HepG2 (cell line): ENCODE results near the gene PLXNA4. TPM values are rescaled to one million over a fixed set of nuclear protein-coding genes. Genes with fewer than 3 reads are reported as not detected.

Experiments used
- HMGA1 ChIP-seq: sonication (generic); formaldehyde crosslinking; conservative IDR thresholded peaks from 2 replicates; pipeline ENCODE4 v1.4.0; 2020; ENCODE audit warnings: missing genetic modification reagents
- HNF4A ChIP-seq: sonication (generic); formaldehyde crosslinking; IDR thresholded peaks from 2 replicates; pipeline ENCODE4 v1.4.0; 2020; ENCODE audit warnings: missing genetic modification reagents
- KAT2B ChIP-seq: fragments of 150-350 bp; IDR thresholded peaks from 2 replicates; pipeline ENCODE4 v1.6.1; 2014; ENCODE audit warnings: low read depth, low read length, borderline replicate concordance
- NR2F6 ChIP-seq, 2 experiments: IDR thresholded peaks; 2 replicates each; pipeline ENCODE4 v1.6.1; 2016; ENCODE audit warnings: antibody characterized with exemption in 1 of 2, mild to moderate bottlenecking in 1 of 2
- ZNF180 ChIP-seq: sonication (generic); formaldehyde crosslinking; IDR thresholded peaks from 2 replicates; pipeline ENCODE4 v1.4.0; 2020; ENCODE audit warnings: low read depth, missing genetic modification reagents, borderline replicate concordance
- ZNF460 ChIP-seq: sonication (generic); formaldehyde crosslinking; IDR thresholded peaks from 2 replicates; pipeline ENCODE4 v1.5.1; 2020; ENCODE audit warnings: missing genetic modification reagents, mild to moderate bottlenecking, borderline replicate concordance
- ZSCAN30 ChIP-seq: sonication (generic); formaldehyde crosslinking; IDR thresholded peaks from 2 replicates; pipeline ENCODE4 v1.5.0; 2020; ENCODE audit warnings: mild to moderate bottlenecking, missing genetic modification reagents
- polyA plus RNA-seq, 8 experiments: library from polyadenylated mRNA; depleted of rRNA in 3 of 8; stranded (reverse) in 7 of 8; unstranded in 1 of 8; fragments of >200 nt; fragmentation: Illumina TruSeq in 4 of 8; extraction: Trizol in 4 of 8; gene quantifications; 2 replicates each; pipeline versions ENCODE4 v1.2.1 to v1.2.3, GENCODE V29; 2011 to 2016; ENCODE audit warnings: low read depth in 4 of 8, missing spikeins in 1 of 8, mixed read lengths in 1 of 8; ENCODE audit not compliant: insufficient read depth in 1 of 8
- total RNA-seq, 5 experiments: library from RNA; depleted of rRNA; stranded (reverse); fragments of >200 nt; fragmentation: Illumina TruSeq; extraction: Trizol; gene quantifications; 2 replicates each; pipeline ENCODE4 v1.2.3, GENCODE V29; 2016; ENCODE audit warnings: low read depth in 1 of 5
- TF ChIP-seq, protein P1 (sequence below): sonication (generic); formaldehyde crosslinking; IDR thresholded peaks from 2 replicates; pipeline ENCODE4 v1.8.0; 2022; ENCODE audit warnings: mild to moderate bottlenecking, missing genetic modification reagents, borderline replicate concordance
- TF ChIP-seq, protein P2 (sequence below): sonication (generic); formaldehyde crosslinking; IDR thresholded peaks from 2 replicates; pipeline ENCODE4 v1.4.0; 2020; ENCODE audit warnings: missing genetic modification reagents, borderline replicate concordance
- TF ChIP-seq, protein P3 (sequence below): sonication (generic); formaldehyde crosslinking; IDR thresholded peaks from 2 replicates; pipeline ENCODE4 v1.5.1; 2020; ENCODE audit warnings: missing genetic modification reagents, mild to moderate bottlenecking, borderline replicate concordance
- TF ChIP-seq, protein P4 (sequence below): sonication (generic); IDR thresholded peaks from 2 replicates; pipeline ENCODE4 v1.6.1; 2016; ENCODE audit warnings: low read depth, borderline replicate concordance
- TF ChIP-seq, protein P5 (sequence below): IDR thresholded peaks from 2 replicates; pipeline ENCODE4 v1.6.1; 2016; ENCODE audit warnings: missing compliant biosample characterization, missing genetic modification reagents, borderline replicate concordance

PLXNA4 gene
- total and polyA plus RNA-seq, 2 of the 13 experiments (the other 11 are each of a cell fraction or from before 2014, with no cell fraction given), result 0.01 to 0.04 TPM

DNA sequence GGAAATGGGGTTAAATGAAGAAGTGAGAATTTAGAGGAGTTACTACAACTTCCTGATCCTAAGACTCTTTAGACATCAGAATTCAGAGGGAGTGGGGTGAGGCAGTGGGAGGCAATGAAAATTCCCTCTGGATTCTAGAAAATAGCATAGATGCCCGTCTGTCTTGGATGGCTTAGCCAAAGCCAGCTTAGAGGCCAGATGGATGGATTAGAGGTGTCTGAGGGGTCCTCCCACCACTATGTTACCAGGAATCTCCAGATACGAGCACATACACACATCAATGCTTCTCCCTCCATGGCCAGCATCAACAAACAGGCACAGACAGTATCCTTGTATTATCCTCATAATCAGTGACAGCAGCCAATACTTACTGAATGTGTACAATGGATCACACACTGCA is 418.1 kb downstream of the PLXNA4 start (continued):
- TF ChIP-seq ZNF460 (no peak), NR2F6 (IDR thresholded peaks at IDR 0.05) (no peak), NR2F6 (CRISPR knock-in tag; IDR thresholded peaks at IDR 0.05) (no peak), ZSCAN30 (CRISPR knock-in tag) (no peak), ZNF180 (CRISPR knock-in tag) (no peak), HMGA1 (CRISPR knock-in tag) (no peak), KAT2B (no peak), HNF4A (CRISPR knock-in tag) (no peak)
- TF ChIP-seq, protein P1, sequence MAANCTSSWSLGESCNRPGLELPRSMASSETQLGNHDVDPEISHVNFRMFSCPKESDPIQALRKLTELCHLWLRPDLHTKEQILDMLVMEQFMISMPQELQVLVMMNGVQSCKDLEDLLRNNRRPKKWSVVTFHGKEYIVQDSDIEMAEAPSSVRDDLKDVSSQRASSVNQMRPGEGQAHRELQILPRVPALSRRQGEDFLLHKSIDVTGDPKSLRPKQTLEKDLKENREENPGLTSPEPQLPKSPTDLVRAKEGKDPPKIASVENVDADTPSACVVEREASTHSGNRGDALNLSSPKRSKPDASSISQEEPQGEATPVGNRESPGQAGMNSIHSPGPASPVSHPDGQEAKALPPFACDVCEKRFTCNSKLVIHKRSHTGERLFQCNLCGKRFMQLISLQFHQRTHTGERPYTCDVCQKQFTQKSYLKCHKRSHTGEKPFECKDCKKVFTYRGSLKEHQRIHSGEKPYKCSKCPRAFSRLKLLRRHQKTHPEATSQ, result no peak
- TF ChIP-seq, protein P2, sequence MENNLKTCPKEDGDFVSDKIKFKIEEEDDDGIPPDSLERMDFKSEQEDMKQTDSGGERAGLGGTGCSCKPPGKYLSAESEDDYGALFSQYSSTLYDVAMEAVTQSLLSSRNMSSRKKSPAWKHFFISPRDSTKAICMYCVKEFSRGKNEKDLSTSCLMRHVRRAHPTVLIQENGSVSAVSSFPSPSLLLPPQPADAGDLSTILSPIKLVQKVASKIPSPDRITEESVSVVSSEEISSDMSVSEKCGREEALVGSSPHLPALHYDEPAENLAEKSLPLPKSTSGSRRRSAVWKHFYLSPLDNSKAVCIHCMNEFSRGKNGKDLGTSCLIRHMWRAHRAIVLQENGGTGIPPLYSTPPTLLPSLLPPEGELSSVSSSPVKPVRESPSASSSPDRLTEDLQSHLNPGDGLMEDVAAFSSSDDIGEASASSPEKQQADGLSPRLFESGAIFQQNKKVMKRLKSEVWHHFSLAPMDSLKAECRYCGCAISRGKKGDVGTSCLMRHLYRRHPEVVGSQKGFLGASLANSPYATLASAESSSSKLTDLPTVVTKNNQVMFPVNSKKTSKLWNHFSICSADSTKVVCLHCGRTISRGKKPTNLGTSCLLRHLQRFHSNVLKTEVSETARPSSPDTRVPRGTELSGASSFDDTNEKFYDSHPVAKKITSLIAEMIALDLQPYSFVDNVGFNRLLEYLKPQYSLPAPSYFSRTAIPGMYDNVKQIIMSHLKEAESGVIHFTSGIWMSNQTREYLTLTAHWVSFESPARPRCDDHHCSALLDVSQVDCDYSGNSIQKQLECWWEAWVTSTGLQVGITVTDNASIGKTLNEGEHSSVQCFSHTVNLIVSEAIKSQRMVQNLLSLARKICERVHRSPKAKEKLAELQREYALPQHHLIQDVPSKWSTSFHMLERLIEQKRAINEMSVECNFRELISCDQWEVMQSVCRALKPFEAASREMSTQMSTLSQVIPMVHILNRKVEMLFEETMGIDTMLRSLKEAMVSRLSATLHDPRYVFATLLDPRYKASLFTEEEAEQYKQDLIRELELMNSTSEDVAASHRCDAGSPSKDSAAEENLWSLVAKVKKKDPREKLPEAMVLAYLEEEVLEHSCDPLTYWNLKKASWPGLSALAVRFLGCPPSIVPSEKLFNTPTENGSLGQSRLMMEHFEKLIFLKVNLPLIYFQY (CRISPR knock-in tag), result no peak
- TF ChIP-seq, protein P3, sequence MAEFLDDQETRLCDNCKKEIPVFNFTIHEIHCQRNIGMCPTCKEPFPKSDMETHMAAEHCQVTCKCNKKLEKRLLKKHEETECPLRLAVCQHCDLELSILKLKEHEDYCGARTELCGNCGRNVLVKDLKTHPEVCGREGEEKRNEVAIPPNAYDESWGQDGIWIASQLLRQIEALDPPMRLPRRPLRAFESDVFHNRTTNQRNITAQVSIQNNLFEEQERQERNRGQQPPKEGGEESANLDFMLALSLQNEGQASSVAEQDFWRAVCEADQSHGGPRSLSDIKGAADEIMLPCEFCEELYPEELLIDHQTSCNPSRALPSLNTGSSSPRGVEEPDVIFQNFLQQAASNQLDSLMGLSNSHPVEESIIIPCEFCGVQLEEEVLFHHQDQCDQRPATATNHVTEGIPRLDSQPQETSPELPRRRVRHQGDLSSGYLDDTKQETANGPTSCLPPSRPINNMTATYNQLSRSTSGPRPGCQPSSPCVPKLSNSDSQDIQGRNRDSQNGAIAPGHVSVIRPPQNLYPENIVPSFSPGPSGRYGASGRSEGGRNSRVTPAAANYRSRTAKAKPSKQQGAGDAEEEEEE, result no peak
- TF ChIP-seq, protein P4, sequence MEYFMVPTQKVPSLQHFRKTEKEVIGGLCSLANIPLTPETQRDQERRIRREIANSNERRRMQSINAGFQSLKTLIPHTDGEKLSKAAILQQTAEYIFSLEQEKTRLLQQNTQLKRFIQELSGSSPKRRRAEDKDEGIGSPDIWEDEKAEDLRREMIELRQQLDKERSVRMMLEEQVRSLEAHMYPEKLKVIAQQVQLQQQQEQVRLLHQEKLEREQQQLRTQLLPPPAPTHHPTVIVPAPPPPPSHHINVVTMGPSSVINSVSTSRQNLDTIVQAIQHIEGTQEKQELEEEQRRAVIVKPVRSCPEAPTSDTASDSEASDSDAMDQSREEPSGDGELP, result no peak
- TF ChIP-seq, protein P5, sequence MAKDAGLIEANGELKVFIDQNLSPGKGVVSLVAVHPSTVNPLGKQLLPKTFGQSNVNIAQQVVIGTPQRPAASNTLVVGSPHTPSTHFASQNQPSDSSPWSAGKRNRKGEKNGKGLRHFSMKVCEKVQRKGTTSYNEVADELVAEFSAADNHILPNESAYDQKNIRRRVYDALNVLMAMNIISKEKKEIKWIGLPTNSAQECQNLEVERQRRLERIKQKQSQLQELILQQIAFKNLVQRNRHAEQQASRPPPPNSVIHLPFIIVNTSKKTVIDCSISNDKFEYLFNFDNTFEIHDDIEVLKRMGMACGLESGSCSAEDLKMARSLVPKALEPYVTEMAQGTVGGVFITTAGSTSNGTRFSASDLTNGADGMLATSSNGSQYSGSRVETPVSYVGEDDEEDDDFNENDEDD (CRISPR knock-in tag), result no peak
